Osteoblast (primary cell): ENCODE data around the gene COBL. TPM values are rescaled to one million over a fixed set of nuclear protein-coding genes. Genes with fewer than 3 reads are reported as not detected.

Experiments used
- DNase-seq: peaks from one replicate; pipeline ENCODE4 v3.0.0; 2011; ENCODE audit warnings: low spot score, mixed read lengths; ENCODE audit not compliant: insufficient read length; ENCODE audit errors: missing footprints
- H2AFZ ChIP-seq: 2 replicates; pipeline ENCODE4 v1.6.0; 2011; ENCODE audit warnings: mild to moderate bottlenecking, low read length
- H3K27ac ChIP-seq: 2 replicates; pipeline ENCODE4 v1.5.1; 2011; ENCODE audit warnings: mild to moderate bottlenecking, low read depth, low read length, moderate library complexity
- H3K27me3 ChIP-seq: 2 replicates; pipeline ENCODE4 v1.6.0; 2012; ENCODE audit warnings: mild to moderate bottlenecking, control low read depth, inconsistent platforms, low read length, moderate library complexity; ENCODE audit not compliant: insufficient read depth
- H3K36me3 ChIP-seq: 2 replicates; pipeline ENCODE4 v1.5.1; 2011; ENCODE audit warnings: mild to moderate bottlenecking, low read length, control low read depth, moderate library complexity; ENCODE audit not compliant: insufficient read depth
- H3K4me1 ChIP-seq: 2 replicates; pipeline ENCODE4 v1.5.1; 2011; ENCODE audit warnings: mild to moderate bottlenecking, low read length, control low read depth, moderate library complexity; ENCODE audit not compliant: insufficient read depth
- H3K4me2 ChIP-seq: 2 replicates; pipeline ENCODE4 v1.6.0; 2011; ENCODE audit warnings: mild to moderate bottlenecking, low read length; ENCODE audit not compliant: insufficient read depth
- H3K4me3 ChIP-seq: fragments of 200-600 bp; sonication (generic); 3 replicates; pipeline ENCODE4 v1.5.1; 2012; ENCODE audit warnings: mild to moderate bottlenecking, low read length, inconsistent platforms; ENCODE audit not compliant: insufficient read depth
- H3K79me2 ChIP-seq: 2 replicates; pipeline ENCODE4 v1.6.0; 2012; ENCODE audit warnings: mild to moderate bottlenecking, low read length, control low read depth, inconsistent platforms; ENCODE audit not compliant: insufficient read depth
- H3K9me3 ChIP-seq: 2 replicates; pipeline ENCODE4 v1.5.1; 2011; ENCODE audit warnings: low read depth, low read length, control low read depth
- H4K20me1 ChIP-seq: 2 replicates; pipeline ENCODE4 v1.6.0; 2012; ENCODE audit warnings: mild to moderate bottlenecking, low read length, control low read depth; ENCODE audit not compliant: insufficient read depth
- total RNA-seq: library from RNA; depleted of rRNA; stranded (reverse); fragments of >200 nt; gene quantifications from 2 replicates; pipeline ENCODE4 v1.2.3, GENCODE V29; 2012
- TF ChIP-seq, protein P1 (sequence below): IDR thresholded peaks from 2 replicates; pipeline ENCODE4 v1.5.1; 2011; ENCODE audit warnings: mild to moderate bottlenecking, low read depth, low read length, moderate library complexity; ENCODE audit errors: extremely low read depth

The COBL gene
- total RNA-seq, 1 donor: under 0.01 TPM

DNA sequence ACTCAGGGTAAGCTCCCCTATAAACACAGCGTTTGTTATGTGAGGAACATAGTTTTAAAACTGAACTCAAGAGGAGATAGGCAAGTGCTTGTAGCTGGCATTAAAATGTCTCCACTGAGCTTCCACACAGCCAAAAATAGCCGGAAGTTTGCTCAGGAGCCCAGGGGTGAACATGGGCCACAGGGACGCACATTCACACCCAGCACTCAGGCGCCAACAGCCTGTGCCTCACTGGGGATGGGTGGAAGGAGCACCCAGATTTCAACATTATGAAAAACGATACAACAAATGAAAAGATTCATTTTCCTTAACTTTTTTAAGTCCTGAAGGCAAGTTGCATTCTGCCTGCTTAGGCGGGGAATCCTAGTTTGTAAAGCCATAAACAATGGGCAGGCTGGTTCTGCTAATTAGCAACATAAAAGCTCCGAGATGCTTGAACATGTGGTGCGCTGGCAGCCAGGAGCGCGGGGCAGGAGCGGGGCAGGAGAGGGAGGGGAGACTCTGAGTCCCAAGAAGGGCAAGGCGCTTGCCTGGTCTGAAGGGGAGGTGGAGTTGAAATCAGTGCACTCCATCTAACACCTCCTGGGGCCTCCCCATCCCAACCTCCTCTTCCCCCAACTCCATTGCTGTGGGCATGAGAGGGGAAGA, 235.9 kb downstream of the COBL start:
- no peak for DNase-seq
- peaks cover 3% of the 10 kb centered on the region for H3K4me1 ChIP-seq
- H3K27me3 ChIP-seq: peaks cover 33% of the 10 kb centered on the region
- no peak overlapping the region for H3K4me3 ChIP-seq
- no peaks in the 10 kb centered on the region for H3K9me3 ChIP-seq
- TF ChIP-seq, protein P1, sequence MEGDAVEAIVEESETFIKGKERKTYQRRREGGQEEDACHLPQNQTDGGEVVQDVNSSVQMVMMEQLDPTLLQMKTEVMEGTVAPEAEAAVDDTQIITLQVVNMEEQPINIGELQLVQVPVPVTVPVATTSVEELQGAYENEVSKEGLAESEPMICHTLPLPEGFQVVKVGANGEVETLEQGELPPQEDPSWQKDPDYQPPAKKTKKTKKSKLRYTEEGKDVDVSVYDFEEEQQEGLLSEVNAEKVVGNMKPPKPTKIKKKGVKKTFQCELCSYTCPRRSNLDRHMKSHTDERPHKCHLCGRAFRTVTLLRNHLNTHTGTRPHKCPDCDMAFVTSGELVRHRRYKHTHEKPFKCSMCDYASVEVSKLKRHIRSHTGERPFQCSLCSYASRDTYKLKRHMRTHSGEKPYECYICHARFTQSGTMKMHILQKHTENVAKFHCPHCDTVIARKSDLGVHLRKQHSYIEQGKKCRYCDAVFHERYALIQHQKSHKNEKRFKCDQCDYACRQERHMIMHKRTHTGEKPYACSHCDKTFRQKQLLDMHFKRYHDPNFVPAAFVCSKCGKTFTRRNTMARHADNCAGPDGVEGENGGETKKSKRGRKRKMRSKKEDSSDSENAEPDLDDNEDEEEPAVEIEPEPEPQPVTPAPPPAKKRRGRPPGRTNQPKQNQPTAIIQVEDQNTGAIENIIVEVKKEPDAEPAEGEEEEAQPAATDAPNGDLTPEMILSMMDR: no peak
- H3K4me2 ChIP-seq: no peak overlapping the region
- no peaks in the 10 kb centered on the region for H3K36me3 ChIP-seq
- no peaks in the 10 kb centered on the region for H3K79me2 ChIP-seq
- H3K27ac ChIP-seq: no peak overlapping the region
- H2AFZ ChIP-seq: no peak overlapping the region
- no peaks in the 10 kb centered on the region for H4K20me1 ChIP-seq

GRCh38 chr7:51080216-51080615, 236.4 kb downstream of the COBL start:
- H4K20me1 ChIP-seq: no peaks in the 10 kb centered on the region
- H3K4me2 ChIP-seq: no peak overlapping the region
- no peaks in the 10 kb centered on the region for H3K36me3 ChIP-seq
- no peak for DNase-seq
- no peak overlapping the region for H3K27ac ChIP-seq
- no peaks in the 10 kb centered on the region for H3K9me3 ChIP-seq
- H3K4me1 ChIP-seq: peaks cover 3% of the 10 kb centered on the region
- peaks cover 28% of the 10 kb centered on the region for H3K27me3 ChIP-seq
- no peak overlapping the region for H3K4me3 ChIP-seq
- TF ChIP-seq, protein P1: no peak
- no peak overlapping the region for H2AFZ ChIP-seq
- no peaks in the 10 kb centered on the region for H3K79me2 ChIP-seq

- no peaks in the 10 kb centered on the region for H3K9me3 ChIP-seq
- H4K20me1 ChIP-seq: no peaks in the 10 kb centered on the region
- H3K4me2 ChIP-seq: no peak overlapping the region
- DNase-seq: no peak
- peaks cover 26% of the 10 kb centered on the region for H3K27me3 ChIP-seq
- no peak overlapping the region for H3K27ac ChIP-seq
- H3K79me2 ChIP-seq: no peaks in the 10 kb centered on the region
- peaks cover 3% of the 10 kb centered on the region for H3K4me1 ChIP-seq
- no peaks in the 10 kb centered on the region for H3K36me3 ChIP-seq
- TF ChIP-seq, protein P1: no peak
- H3K4me3 ChIP-seq: no peak overlapping the region
- H2AFZ ChIP-seq: no peak overlapping the region
Measured at GRCh38 chr7:51079494-51079893, 237.1 kb downstream of the COBL start.

GRCh38 chr7:51078653-51079052, 238.0 kb downstream of the COBL start:
- no peak overlapping the region for H3K4me2 ChIP-seq
- H3K4me1 ChIP-seq: peaks cover 3% of the 10 kb centered on the region
- H3K79me2 ChIP-seq: no peaks in the 10 kb centered on the region
- TF ChIP-seq, protein P1: no peak
- no peaks in the 10 kb centered on the region for H3K36me3 ChIP-seq
- H3K9me3 ChIP-seq: no peaks in the 10 kb centered on the region
- no peak overlapping the region for H3K27ac ChIP-seq
- no peak overlapping the region for H3K4me3 ChIP-seq
- H2AFZ ChIP-seq: no peak overlapping the region
- no peaks in the 10 kb centered on the region for H4K20me1 ChIP-seq
- peaks cover 25% of the 10 kb centered on the region for H3K27me3 ChIP-seq
- no peak for DNase-seq
